Astrocyte of the spinal cord (primary cell): Measurements from ENCODE around the gene SKIC2.
"Not testable (repeated sequence)": the region's sequence is repeated elsewhere in the genome, so short reads cannot be mapped to it uniquely, and the experiment has no call there.

Experiments used
- DNase-seq: peaks from one replicate; pipeline ENCODE4 v3.0.0; 2011; ENCODE audit warnings: low read depth, low spot score
- H3K4me3 ChIP-seq: 2 replicates; pipeline ENCODE4 v1.5.1; 2011; ENCODE audit warnings: low read depth, mild to moderate bottlenecking, low read length, moderate library complexity
- in situ Hi-C: cut with HindIII; loops from 2 replicates; pipeline ENCODE4 v1.10.0; 2017; ENCODE audit warnings: low sequenced_read_pairs
- TF ChIP-seq, protein P1 (sequence below): IDR thresholded peaks from 2 replicates; pipeline ENCODE4 v1.5.1; 2012; ENCODE audit warnings: low read depth, mild to moderate bottlenecking, low read length, inconsistent platforms

The SKIC2 gene

DNA sequence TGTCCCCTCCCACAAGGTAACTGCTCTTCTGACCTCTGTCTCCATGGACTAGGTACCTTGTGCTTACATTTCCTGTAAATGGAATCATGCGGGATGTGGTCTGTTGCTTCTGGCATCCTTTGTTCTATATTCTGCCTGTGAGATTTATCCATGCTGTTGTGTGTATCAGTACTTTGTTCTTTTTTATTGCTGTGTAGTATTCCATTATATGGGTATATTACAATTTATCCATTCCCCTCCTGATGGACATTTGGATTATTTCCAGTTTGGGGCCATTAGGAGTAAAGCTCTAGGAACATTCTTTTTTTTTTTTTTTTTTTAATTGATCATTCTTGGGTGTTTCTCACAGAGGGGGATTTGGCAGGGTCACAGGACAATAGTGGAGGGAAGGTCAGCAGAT, 28.0 kb upstream of the SKIC2 start:
- DNase-seq = no peak
- H3K4me3 ChIP-seq = no peak overlapping the region
- TF ChIP-seq, protein P1, sequence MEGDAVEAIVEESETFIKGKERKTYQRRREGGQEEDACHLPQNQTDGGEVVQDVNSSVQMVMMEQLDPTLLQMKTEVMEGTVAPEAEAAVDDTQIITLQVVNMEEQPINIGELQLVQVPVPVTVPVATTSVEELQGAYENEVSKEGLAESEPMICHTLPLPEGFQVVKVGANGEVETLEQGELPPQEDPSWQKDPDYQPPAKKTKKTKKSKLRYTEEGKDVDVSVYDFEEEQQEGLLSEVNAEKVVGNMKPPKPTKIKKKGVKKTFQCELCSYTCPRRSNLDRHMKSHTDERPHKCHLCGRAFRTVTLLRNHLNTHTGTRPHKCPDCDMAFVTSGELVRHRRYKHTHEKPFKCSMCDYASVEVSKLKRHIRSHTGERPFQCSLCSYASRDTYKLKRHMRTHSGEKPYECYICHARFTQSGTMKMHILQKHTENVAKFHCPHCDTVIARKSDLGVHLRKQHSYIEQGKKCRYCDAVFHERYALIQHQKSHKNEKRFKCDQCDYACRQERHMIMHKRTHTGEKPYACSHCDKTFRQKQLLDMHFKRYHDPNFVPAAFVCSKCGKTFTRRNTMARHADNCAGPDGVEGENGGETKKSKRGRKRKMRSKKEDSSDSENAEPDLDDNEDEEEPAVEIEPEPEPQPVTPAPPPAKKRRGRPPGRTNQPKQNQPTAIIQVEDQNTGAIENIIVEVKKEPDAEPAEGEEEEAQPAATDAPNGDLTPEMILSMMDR = no peak
- in situ Hi-C loops = no loop called here

DNA sequence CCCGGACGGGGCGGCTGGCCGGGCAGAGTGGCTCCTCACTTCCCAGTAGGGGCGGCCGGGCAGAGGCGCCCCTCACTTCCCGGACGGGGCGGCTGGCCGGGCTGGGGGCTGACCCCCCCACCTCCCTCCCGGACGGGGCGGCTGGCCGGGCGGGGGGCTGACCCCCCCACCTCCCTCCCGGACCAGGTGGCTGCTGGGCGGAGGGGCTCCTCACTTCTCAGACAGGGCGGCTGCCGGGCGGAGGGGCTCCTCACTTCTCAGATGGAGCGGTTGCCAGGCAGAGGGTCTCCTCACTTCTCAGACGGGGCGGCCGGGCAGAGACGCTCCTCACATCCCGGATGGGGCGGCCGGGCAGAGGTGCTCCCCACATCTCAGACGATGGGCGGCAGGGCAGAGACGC, 26.8 kb upstream of the SKIC2 start:
- DNase-seq, in situ Hi-C loops, H3K4me3 ChIP-seq: not testable (repeated sequence)

DNA sequence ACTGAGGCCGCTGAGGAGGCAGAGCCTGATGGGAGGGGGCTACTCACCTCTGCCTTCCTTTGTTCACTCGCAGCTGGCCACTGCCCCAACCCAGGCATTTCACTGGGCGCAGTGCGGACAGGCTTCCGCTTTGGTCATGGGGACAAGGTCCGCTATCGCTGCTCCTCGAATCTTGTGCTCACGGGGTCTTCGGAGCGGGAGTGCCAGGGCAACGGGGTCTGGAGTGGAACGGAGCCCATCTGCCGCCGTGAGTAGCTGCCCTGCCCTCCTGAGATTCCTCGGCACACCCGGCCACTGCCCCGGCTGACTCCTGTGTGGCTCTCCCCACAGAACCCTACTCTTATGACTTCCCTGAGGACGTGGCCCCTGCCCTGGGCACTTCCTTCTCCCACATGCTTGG, 25.4 kb upstream of the SKIC2 start:
- in situ Hi-C loops = no loop called here
- no peak for DNase-seq
- TF ChIP-seq, protein P1 = no peak
- no peak overlapping the region for H3K4me3 ChIP-seq

DNA sequence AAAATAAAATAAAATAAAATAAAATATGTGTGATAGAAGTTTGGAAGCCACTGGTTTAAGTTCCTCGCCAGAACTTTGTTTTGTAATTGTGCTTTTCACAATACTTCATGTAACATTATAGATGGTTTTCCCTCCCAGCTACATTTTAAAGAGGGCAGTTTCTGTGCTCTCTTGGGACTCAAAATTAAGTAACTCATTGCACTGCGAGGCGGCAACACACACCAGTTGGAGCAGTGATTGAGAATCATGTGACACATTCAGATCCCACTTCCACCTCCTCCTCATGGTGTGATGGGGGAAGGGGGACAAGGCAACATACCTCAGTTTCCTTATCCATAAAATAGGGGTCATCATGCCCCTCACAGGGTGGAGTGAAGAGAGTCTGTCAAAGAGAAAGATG, 24.0 kb upstream of the SKIC2 start:
- no peak for DNase-seq
- TF ChIP-seq, protein P1 = no peak
- in situ Hi-C loops = no loop called here
- H3K4me3 ChIP-seq = no peak overlapping the region

DNA sequence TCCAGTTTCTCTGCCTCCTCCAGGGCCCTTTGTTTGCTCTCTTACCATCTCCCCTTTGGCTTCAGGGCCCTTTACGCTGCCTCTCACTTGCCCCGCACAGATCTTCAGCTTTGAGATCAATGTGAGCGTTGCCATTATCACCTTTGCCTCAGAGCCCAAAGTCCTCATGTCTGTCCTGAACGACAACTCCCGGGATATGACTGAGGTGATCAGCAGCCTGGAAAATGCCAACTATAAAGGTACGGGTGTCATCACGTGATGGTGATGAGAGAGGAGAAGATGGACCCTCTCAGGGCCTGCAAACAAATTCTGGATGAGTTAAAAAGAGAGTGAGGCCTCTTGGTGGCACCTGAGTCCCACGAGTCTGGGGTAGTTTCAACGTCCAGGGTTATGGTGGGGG, 23.2 kb upstream of the SKIC2 start:
- in situ Hi-C loops = no loop called here
- TF ChIP-seq, protein P1 = no peak
- H3K4me3 ChIP-seq = no peak overlapping the region
- DNase-seq = no peak

DNA sequence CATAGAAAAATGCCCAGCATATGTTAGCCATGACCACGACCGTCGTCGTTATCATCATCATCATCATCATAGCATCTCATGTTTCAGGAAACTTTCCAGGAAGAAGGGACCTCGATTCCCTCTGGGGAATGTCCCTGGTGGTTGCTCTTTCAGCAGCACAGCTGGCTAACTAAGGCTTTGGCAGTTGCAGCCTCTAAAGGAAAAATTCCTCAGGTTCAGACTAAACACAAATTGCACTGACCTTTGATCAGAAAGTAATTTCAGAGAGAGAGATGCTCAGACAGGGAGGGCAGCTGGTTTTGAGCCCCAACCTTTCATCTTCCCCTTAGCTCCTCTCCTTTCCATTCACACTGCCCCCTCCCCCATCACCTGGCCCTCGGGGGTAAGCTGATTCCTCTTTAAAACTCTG, 18.7 kb upstream of the SKIC2 start:
- peak; percentile 13 for DNase-seq
- TF ChIP-seq, protein P1 = no peak
- H3K4me3 ChIP-seq = no peak overlapping the region
- in situ Hi-C loops = no loop called here

DNA sequence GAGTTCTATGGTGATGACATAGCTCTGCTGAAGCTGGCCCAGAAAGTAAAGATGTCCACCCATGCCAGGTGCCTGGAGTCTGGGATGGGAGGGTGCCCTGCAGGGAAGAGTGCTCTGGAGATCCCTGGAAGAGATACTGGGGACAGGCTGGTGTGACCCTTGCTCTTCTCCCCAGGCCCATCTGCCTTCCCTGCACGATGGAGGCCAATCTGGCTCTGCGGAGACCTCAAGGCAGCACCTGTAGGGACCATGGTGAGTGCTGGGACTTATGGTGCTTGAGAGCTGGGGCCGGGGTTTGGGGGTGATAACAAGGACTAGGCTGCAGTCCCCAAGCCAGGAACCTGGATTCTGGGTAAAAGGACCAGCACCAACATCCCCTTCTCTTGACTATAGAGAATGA, 15.2 kb upstream of the SKIC2 start:
- no peak for DNase-seq
- TF ChIP-seq, protein P1 = no peak
- in situ Hi-C loops = no loop called here
- no peak overlapping the region for H3K4me3 ChIP-seq
